ENCODE measurements around the gene C12orf75.
"Not testable (repeated sequence)": the region's sequence is repeated elsewhere in the genome, so short reads cannot be mapped to it uniquely, and the experiment has no call there.

Gene C12orf75

GRCh38 chr12:105378911-105379310, 48.4 kb downstream of the C12orf75 start:
- no peak for DNase-seq (ENCODE audit: low read depth)

GRCh38 chr12:105382771-105383622, 52.5 kb downstream of the C12orf75 start:
- peak; percentile 7 for DNase-seq (ENCODE audit: low read depth)

GRCh38 chr12:105384220-105384619, 53.7 kb downstream of the C12orf75 start:
- DNase-seq (ENCODE audit: low read depth), result no peak

GRCh38 chr12:105384916-105385535, 54.5 kb downstream of the C12orf75 start:
- DNase-seq (ENCODE audit: low read depth), result no peak

- DNase-seq (ENCODE audit: low read depth), result no peak
Observed at GRCh38 chr12:105386431-105386830, 55.9 kb downstream of the C12orf75 start.

GRCh38 chr12:105391231-105391630, 60.7 kb downstream of the C12orf75 start:
- DNase-seq (ENCODE audit: low read depth), result no peak

GRCh38 chr12:105393587-105393986, 63.1 kb downstream of the C12orf75 start:
- DNase-seq (ENCODE audit: low read depth), result no peak

- no peak for DNase-seq (ENCODE audit: low read depth)
Observed at GRCh38 chr12:105396024-105396423, 65.5 kb downstream of the C12orf75 start.

- DNase-seq (ENCODE audit: low read depth), result no peak
Observed at GRCh38 chr12:105396983-105397382, 66.5 kb downstream of the C12orf75 start.

- no peak for DNase-seq (ENCODE audit: low read depth)
Observed at GRCh38 chr12:105398930-105399329, 68.4 kb downstream of the C12orf75 start.

GRCh38 chr12:105399428-105400081, 69.1 kb downstream of the C12orf75 start:
- DNase-seq (ENCODE audit: low read depth), result no peak

GRCh38 chr12:105400227-105400626, 69.7 kb downstream of the C12orf75 start:
- no peak for DNase-seq (ENCODE audit: low read depth)

GRCh38 chr12:105401198-105401597, 70.7 kb downstream of the C12orf75 start:
- no peak for DNase-seq (ENCODE audit: low read depth)

- no peak for DNase-seq (ENCODE audit: low read depth)
Observed at GRCh38 chr12:105402366-105402765, 71.9 kb downstream of the C12orf75 start.

- no peak for DNase-seq (ENCODE audit: low read depth)
Observed at GRCh38 chr12:105403095-105403494, 72.6 kb downstream of the C12orf75 start.

- DNase-seq (ENCODE audit: low read depth), result not testable (repeated sequence)
Observed at GRCh38 chr12:105404134-105404533, 73.6 kb downstream of the C12orf75 start.

GRCh38 chr12:105406497-105406896, 76.0 kb downstream of the C12orf75 start:
- DNase-seq (ENCODE audit: low read depth), result no peak

- no peak for DNase-seq (ENCODE audit: low read depth)
Observed at GRCh38 chr12:105409279-105409678, 78.8 kb downstream of the C12orf75 start.

GRCh38 chr12:105409801-105410471, 79.4 kb downstream of the C12orf75 start:
- DNase-seq (ENCODE audit: low read depth), result no peak

GRCh38 chr12:105413911-105414487, 83.5 kb downstream of the C12orf75 start:
- DNase-seq (ENCODE audit: low read depth), result no peak

GRCh38 chr12:105417732-105418131, 87.2 kb downstream of the C12orf75 start:
- no peak for DNase-seq (ENCODE audit: low read depth)

GRCh38 chr12:105418229-105418628, 87.7 kb downstream of the C12orf75 start:
- no peak for DNase-seq (ENCODE audit: low read depth)
